ENCODE data around the gene TRIL.

The TRIL gene

GRCh38 chr7:28992798-28993197 is 34.7 kb upstream of the TRIL start:
- peaks cover under 1% of the 10 kb centered on the region for H3K4me1 ChIP-seq (ENCODE audit: insufficient read depth, low read length)
- no peaks in the 10 kb centered on the region for H3K9me3 ChIP-seq (ENCODE audit: low read length)
- H3K27me3 ChIP-seq (ENCODE audit: control insufficient read depth in 1 of 2, insufficient read depth in 2 of 2, low read length in 2 of 2): no peaks in the 10 kb centered on the region
- no peak overlapping the region for H3K9ac ChIP-seq (ENCODE audit: low read length)
- no peak overlapping the region for H3K4me3 ChIP-seq (ENCODE audit: low read depth in 1 of 2, low read length in 2 of 2)
- no peaks in the 10 kb centered on the region for H3K36me3 ChIP-seq (ENCODE audit: insufficient read depth, low read length)
- no peak overlapping the region for H3K27ac ChIP-seq (ENCODE audit: low read depth, low read length)

GRCh38 chr7:28990200-28990960 is 32.2 kb upstream of the TRIL start:
- H3K27ac ChIP-seq (ENCODE audit: low read depth, low read length): no peak overlapping the region
- no peaks in the 10 kb centered on the region for H3K9me3 ChIP-seq (ENCODE audit: low read length)
- H3K9ac ChIP-seq (ENCODE audit: low read length): no peak overlapping the region
- H3K27me3 ChIP-seq (ENCODE audit: control insufficient read depth in 1 of 2, insufficient read depth in 2 of 2, low read length in 2 of 2): no peaks in the 10 kb centered on the region
- H3K4me3 ChIP-seq (ENCODE audit: low read depth in 1 of 2, low read length in 2 of 2): no peak overlapping the region
- H3K36me3 ChIP-seq (ENCODE audit: insufficient read depth, low read length): no peaks in the 10 kb centered on the region
- H3K4me1 ChIP-seq (ENCODE audit: insufficient read depth, low read length): peaks cover 5% of the 10 kb centered on the region

- H3K4me1 ChIP-seq (ENCODE audit: insufficient read depth, low read length): peaks cover 15% of the 10 kb centered on the region
- no peak overlapping the region for H3K9ac ChIP-seq (ENCODE audit: low read length)
- no peaks in the 10 kb centered on the region for H3K9me3 ChIP-seq (ENCODE audit: low read length)
- no peak overlapping the region for H3K4me3 ChIP-seq (ENCODE audit: low read depth in 1 of 2, low read length in 2 of 2)
- no peak overlapping the region for H3K27ac ChIP-seq (ENCODE audit: low read depth, low read length)
- no peaks in the 10 kb centered on the region for H3K27me3 ChIP-seq (ENCODE audit: control insufficient read depth in 1 of 2, insufficient read depth in 2 of 2, low read length in 2 of 2)
- H3K36me3 ChIP-seq (ENCODE audit: insufficient read depth, low read length): no peaks in the 10 kb centered on the region
Observed at GRCh38 chr7:28989211-28989980, 31.3 kb upstream of the TRIL start.

- Histone ChIP-seq H3K36me3 (ENCODE audit: insufficient read depth, low read length) (no peaks in the 10 kb centered on the region), H3K27me3 (ENCODE audit: control insufficient read depth in 1 of 2, insufficient read depth in 2 of 2, low read length in 2 of 2) (no peaks in the 10 kb centered on the region), H3K9ac (ENCODE audit: low read length) (no peak overlapping the region), H3K4me3 (ENCODE audit: low read depth in 1 of 2, low read length in 2 of 2) (no peak overlapping the region), H3K27ac (ENCODE audit: low read depth, low read length) (no peak overlapping the region), H3K9me3 (ENCODE audit: low read length) (no peaks in the 10 kb centered on the region), H3K4me1 (ENCODE audit: insufficient read depth, low read length) (peaks cover 21% of the 10 kb centered on the region)
Observed at GRCh38 chr7:28988810-28989209, 30.7 kb upstream of the TRIL start.

- no peaks in the 10 kb centered on the region for H3K36me3 ChIP-seq (ENCODE audit: insufficient read depth, low read length)
- H3K4me1 ChIP-seq (ENCODE audit: insufficient read depth, low read length): peaks cover 21% of the 10 kb centered on the region
- H3K27ac ChIP-seq (ENCODE audit: low read depth, low read length): no peak overlapping the region
- no peak overlapping the region for H3K9ac ChIP-seq (ENCODE audit: low read length)
- H3K27me3 ChIP-seq (ENCODE audit: control insufficient read depth in 1 of 2, insufficient read depth in 2 of 2, low read length in 2 of 2): no peaks in the 10 kb centered on the region
- H3K4me3 ChIP-seq (ENCODE audit: low read depth in 1 of 2, low read length in 2 of 2): no peak overlapping the region
- H3K9me3 ChIP-seq (ENCODE audit: low read length): no peaks in the 10 kb centered on the region
Observed at GRCh38 chr7:28988091-28988490, 30.0 kb upstream of the TRIL start.

- Histone ChIP-seq H3K27me3 (ENCODE audit: control insufficient read depth in 1 of 2, insufficient read depth in 2 of 2, low read length in 2 of 2) (no peaks in the 10 kb centered on the region), H3K36me3 (ENCODE audit: insufficient read depth, low read length) (no peaks in the 10 kb centered on the region), H3K4me3 (ENCODE audit: low read depth in 1 of 2, low read length in 2 of 2) (no peak overlapping the region), H3K9ac (ENCODE audit: low read length) (no peak overlapping the region), H3K4me1 (ENCODE audit: insufficient read depth, low read length) (peaks cover 21% of the 10 kb centered on the region), H3K27ac (ENCODE audit: low read depth, low read length) (no peak overlapping the region), H3K9me3 (ENCODE audit: low read length) (no peaks in the 10 kb centered on the region)
Observed at GRCh38 chr7:28986765-28987110, 28.6 kb upstream of the TRIL start.

- H3K36me3 ChIP-seq (ENCODE audit: insufficient read depth, low read length): no peaks in the 10 kb centered on the region
- H3K4me3 ChIP-seq (ENCODE audit: low read depth in 1 of 2, low read length in 2 of 2): no peak overlapping the region
- no peaks in the 10 kb centered on the region for H3K27me3 ChIP-seq (ENCODE audit: control insufficient read depth in 1 of 2, insufficient read depth in 2 of 2, low read length in 2 of 2)
- H3K27ac ChIP-seq (ENCODE audit: low read depth, low read length): no peak overlapping the region
- H3K4me1 ChIP-seq (ENCODE audit: insufficient read depth, low read length): peaks cover 21% of the 10 kb centered on the region
- H3K9ac ChIP-seq (ENCODE audit: low read length): no peak overlapping the region
- H3K9me3 ChIP-seq (ENCODE audit: low read length): no peaks in the 10 kb centered on the region
Observed at GRCh38 chr7:28986028-28986764, 28.1 kb upstream of the TRIL start.

- Histone ChIP-seq H3K9ac (ENCODE audit: low read length) (no peak overlapping the region), H3K27ac (ENCODE audit: low read depth, low read length) (no peak overlapping the region), H3K9me3 (ENCODE audit: low read length) (no peaks in the 10 kb centered on the region), H3K4me3 (ENCODE audit: low read depth in 1 of 2, low read length in 2 of 2) (no peak overlapping the region), H3K36me3 (ENCODE audit: insufficient read depth, low read length) (no peaks in the 10 kb centered on the region), H3K4me1 (ENCODE audit: insufficient read depth, low read length) (peaks cover 21% of the 10 kb centered on the region), H3K27me3 (ENCODE audit: control insufficient read depth in 1 of 2, insufficient read depth in 2 of 2, low read length in 2 of 2) (no peaks in the 10 kb centered on the region)
Observed at GRCh38 chr7:28984631-28985030, 26.5 kb upstream of the TRIL start.

- H3K9me3 ChIP-seq (ENCODE audit: low read length): no peaks in the 10 kb centered on the region
- no peaks in the 10 kb centered on the region for H3K27me3 ChIP-seq (ENCODE audit: control insufficient read depth in 1 of 2, insufficient read depth in 2 of 2, low read length in 2 of 2)
- H3K9ac ChIP-seq (ENCODE audit: low read length): no peak overlapping the region
- H3K4me1 ChIP-seq (ENCODE audit: insufficient read depth, low read length): peaks cover 21% of the 10 kb centered on the region
- no peak overlapping the region for H3K4me3 ChIP-seq (ENCODE audit: low read depth in 1 of 2, low read length in 2 of 2)
- no peak overlapping the region for H3K27ac ChIP-seq (ENCODE audit: low read depth, low read length)
- no peaks in the 10 kb centered on the region for H3K36me3 ChIP-seq (ENCODE audit: insufficient read depth, low read length)
Observed at GRCh38 chr7:28984217-28984616, 26.1 kb upstream of the TRIL start.

GRCh38 chr7:28983396-28984190 is 25.5 kb upstream of the TRIL start:
- no peak overlapping the region for H3K27ac ChIP-seq (ENCODE audit: low read depth, low read length)

GRCh38 chr7:28981161-28981465 is 23.0 kb upstream of the TRIL start:
- H3K27ac ChIP-seq (ENCODE audit: low read depth, low read length): no peak overlapping the region
- no peaks in the 10 kb centered on the region for H3K9me3 ChIP-seq (ENCODE audit: low read length)
- no peak overlapping the region for H3K9ac ChIP-seq (ENCODE audit: low read length)
- no peaks in the 10 kb centered on the region for H3K27me3 ChIP-seq (ENCODE audit: control insufficient read depth in 1 of 2, insufficient read depth in 2 of 2, low read length in 2 of 2)
- H3K36me3 ChIP-seq (ENCODE audit: insufficient read depth, low read length): no peaks in the 10 kb centered on the region
- H3K4me3 ChIP-seq (ENCODE audit: low read depth in 1 of 2, low read length in 2 of 2): no peak overlapping the region
- peaks cover 18% of the 10 kb centered on the region for H3K4me1 ChIP-seq (ENCODE audit: insufficient read depth, low read length)

More at GRCh38 chr7:28983396-28984190, 25.5 kb upstream of the TRIL start:
- no peak overlapping the region for H3K9ac ChIP-seq (ENCODE audit: low read length)
- no peaks in the 10 kb centered on the region for H3K36me3 ChIP-seq (ENCODE audit: insufficient read depth, low read length)
- H3K4me1 ChIP-seq (ENCODE audit: insufficient read depth, low read length): peaks cover 21% of the 10 kb centered on the region
- no peaks in the 10 kb centered on the region for H3K27me3 ChIP-seq (ENCODE audit: control insufficient read depth in 1 of 2, insufficient read depth in 2 of 2, low read length in 2 of 2)
- H3K4me3 ChIP-seq (ENCODE audit: low read depth in 1 of 2, low read length in 2 of 2): no peak overlapping the region
- no peaks in the 10 kb centered on the region for H3K9me3 ChIP-seq (ENCODE audit: low read length)

Measured in muscle layer of colon (tissue), 2 donors.